GM12878 (cell line): Measurements from ENCODE around the gene USP9X. TPM values are rescaled to one million over a fixed set of nuclear protein-coding genes. Genes with fewer than 3 reads are reported as not detected.

Experiments used
- ATAC-seq: fragments of 200-7000 bp; cut with Tn5 transposase; 3 replicates; pipeline ENCODE4 v1.9.1; 2020; ENCODE audit warnings: mild to moderate bottlenecking, moderate library complexity
- BruUV-seq: library from RNA; stranded (reverse); fragments of 400-500 nt; replicated peaks from 2 replicates; lab custom pipeline; 2021; lab: Mats Ljungman, UMichigan
- CTCF ChIA-PET: fragments of 300-600 bp; sonication (Branson Sonifier 250); formaldehyde crosslinking; extraction: SDS; loops from one replicate; lab custom pipeline; 2021; ENCODE audit warnings: inconsistent platforms; lab: Yijun Ruan, JAX
- POLR2A ChIA-PET: fragments of 350-600 bp; formaldehyde crosslinking; extraction: SDS; loops from one replicate; lab custom pipeline; 2021; ENCODE audit warnings: inconsistent platforms; lab: Charles Lee
- RAD21 ChIA-PET: fragments of 300-600 bp; sonication (Branson Sonifier 250); formaldehyde crosslinking; loops from one replicate; lab custom pipeline; 2023; ENCODE audit warnings: antibody characterized with exemption; ENCODE audit not compliant: unreplicated experiment; lab: Charles Lee
- SMC1A ChIA-PET: fragments of 300-600 bp; sonication (Branson Sonifier 250); formaldehyde crosslinking; loops from one replicate; lab custom pipeline; 2023; ENCODE audit not compliant: unreplicated experiment, uncharacterized antibody; lab: Charles Lee
- DNase-seq: peaks from one replicate; pipeline ENCODE4 v3.0.0-alpha.2; 2011; ENCODE audit warnings: low read depth, low spot score
- FAIRE-seq: peaks from 3 replicates; lab custom pipeline; 2011; peaks lifted over from hg19 to GRCh38; lab: Jason Lieb, UNC
- H2AFZ ChIP-seq: 2 replicates; pipeline ENCODE4 v1.6.0; 2011; ENCODE audit warnings: low read depth, low read length, control low read depth; ENCODE audit not compliant: control insufficient read depth
- H3K27ac ChIP-seq: 2 replicates; pipeline ENCODE4 v1.5.1; 2011; ENCODE audit warnings: control low read depth; ENCODE audit not compliant: control insufficient read depth, insufficient read depth
- H3K27me3 ChIP-seq, 2 experiments: replicated peaks in 1 of 2; 2 replicates each; pipeline versions ENCODE4 v1.6.0 to v1.6.1; 2011; ENCODE audit warnings: low read length in 1 of 2; ENCODE audit not compliant: control insufficient read depth in 2 of 2, insufficient read depth in 2 of 2
- H3K36me3 ChIP-seq, 2 experiments: 2 replicates each; pipeline ENCODE4 v1.5.1; 2011; ENCODE audit warnings: low read length in 1 of 2; ENCODE audit not compliant: control insufficient read depth in 2 of 2, insufficient read depth in 2 of 2
- H3K4me1 ChIP-seq: 2 replicates; pipeline ENCODE4 v1.6.1; 2011; ENCODE audit warnings: mild to moderate bottlenecking, low read length, moderate library complexity, mixed read lengths; ENCODE audit not compliant: control insufficient read depth, insufficient read depth
- H3K4me2 ChIP-seq: 2 replicates; pipeline ENCODE4 v1.6.0; 2011; ENCODE audit warnings: control low read depth; ENCODE audit not compliant: control insufficient read depth, insufficient read depth
- H3K4me3 ChIP-seq: fragments of 200-600 bp; sonication (generic); 2 replicates; pipeline ENCODE4 v1.5.1; 2016
- H3K79me2 ChIP-seq: 2 replicates; pipeline ENCODE4 v1.6.0; 2011; ENCODE audit warnings: low read length; ENCODE audit not compliant: control insufficient read depth, insufficient read depth
- H3K9ac ChIP-seq: 2 replicates; pipeline ENCODE4 v1.8.0; 2011; ENCODE audit warnings: low read length, control low read depth, mixed read lengths; ENCODE audit not compliant: control insufficient read depth, insufficient read depth
- H3K9me3 ChIP-seq: replicated peaks from 3 replicates; pipeline ENCODE4 v1.5.1; 2011; ENCODE audit warnings: mild to moderate bottlenecking, low read length; ENCODE audit not compliant: control insufficient read depth, insufficient read depth
- H4K20me1 ChIP-seq: 2 replicates; pipeline ENCODE4 v1.6.0; 2011; ENCODE audit not compliant: control insufficient read depth, insufficient read depth
- BRCA1 ChIP-seq: IDR thresholded peaks from 2 replicates; pipeline ENCODE4 v1.6.1; 2011; ENCODE audit warnings: low read depth, low read length, improper control_type of control experiment
- CBX5 ChIP-seq: sonication (generic); IDR thresholded peaks from 2 replicates; pipeline ENCODE4 v1.6.1; 2016; ENCODE audit warnings: low read depth, moderate library complexity, mild to moderate bottlenecking, inconsistent platforms
- EP300 ChIP-seq, 2 experiments: fragments of 150-350 bp in 1 of 2; IDR thresholded peaks; 2 replicates each; pipeline ENCODE4 v1.6.1; 2011 to 2012; ENCODE audit warnings: low read depth in 2 of 2, low read length in 2 of 2, borderline replicate concordance in 1 of 2, improper control_type of control experiment in 1 of 2, inconsistent platforms in 1 of 2; ENCODE audit not compliant: control insufficient read depth in 1 of 2
- FOXK2 ChIP-seq: fragments of 450-650 bp; IDR thresholded peaks from 2 replicates; pipeline ENCODE4 v1.6.1; 2017; ENCODE audit warnings: mild to moderate bottlenecking, moderate library complexity
- LARP7 ChIP-seq: fragments of 450-650 bp; IDR thresholded peaks from 2 replicates; pipeline ENCODE4 v1.6.1; 2017; ENCODE audit warnings: mild to moderate bottlenecking
- MTA2 ChIP-seq: fragments of 450-650 bp; IDR thresholded peaks from 2 replicates; pipeline ENCODE4 v1.6.1; 2016; ENCODE audit warnings: low read depth, mild to moderate bottlenecking, moderate library complexity
- POU2F2 ChIP-seq: IDR thresholded peaks from 3 replicates; pipeline ENCODE4 v1.6.1; 2011; ENCODE audit warnings: low read depth, mild to moderate bottlenecking, low read length, borderline replicate concordance
- SUPT20H ChIP-seq: IDR thresholded peaks from 2 replicates; pipeline ENCODE4 v1.6.1; 2011; ENCODE audit warnings: low read depth, mild to moderate bottlenecking, low read length, moderate library complexity, borderline replicate concordance; ENCODE audit not compliant: control insufficient read depth
- ZBED1 ChIP-seq: IDR thresholded peaks from 2 replicates; pipeline ENCODE4 v1.6.1; 2016; ENCODE audit warnings: borderline replicate concordance
- ZNF207 ChIP-seq: fragments of 450-650 bp; IDR thresholded peaks from 2 replicates; pipeline ENCODE4 v1.6.1; 2014; ENCODE audit warnings: antibody characterized with exemption, mild to moderate bottlenecking, borderline replicate concordance
- ZNF274 ChIP-seq: IDR thresholded peaks from one replicate; pipeline ENCODE4 v1.8.0; 2011; ENCODE audit not compliant: insufficient read length, insufficient read depth
- ZNF384 ChIP-seq: IDR thresholded peaks from 2 replicates; pipeline ENCODE4 v1.6.1; 2012; ENCODE audit warnings: low read depth, mild to moderate bottlenecking, low read length, improper control_type of control experiment, borderline replicate concordance
- WGBS: methylation state at CpG from one replicate; pipeline ENCODE4 v1.1.6; 2016; ENCODE audit warnings: low lambda C conversion rate; ENCODE audit not compliant: insufficient replicate concordance, insufficient coverage; ENCODE audit errors: missing lambda C conversion rate; 5-methylcytosine and 5-hydroxymethylcytosine counted together
- in situ Hi-C: fragments of 300-500 bp; cut with MboI; formaldehyde crosslinking; loops from 9 replicates; pipeline ENCODE4 v1.14.3; 2018; ENCODE audit warnings: mixed read lengths
- intact Hi-C: fragments of 100-400 bp; cut with micrococcal nuclease; formaldehyde crosslinking; loops from one replicate; pipeline ENCODE4 v1.14.2; 2022; ENCODE audit not compliant: unreplicated experiment
- polyA plus RNA-seq, 11 experiments: library from polyadenylated mRNA; depleted of rRNA in 4 of 11; unstranded in 6 of 11; stranded (reverse) in 5 of 11; fragments of >200 nt; fragmentation: Nextera tagmentation in 4 of 11; fragmentation: Illumina TruSeq in 1 of 11; extraction: Ambion mirVana in 4 of 11; extraction: Trizol in 1 of 11; gene quantifications; 1 replicate in 1 of 11; 2 replicates in 10 of 11; pipeline versions ENCODE4 v1.2.1 to v1.2.3, GENCODE V29; 2011 to 2016; ENCODE audit warnings: inconsistent platforms in 2 of 11, missing spikeins in 2 of 11, low read depth in 1 of 11
- total RNA-seq, 4 experiments: library from RNA; depleted of rRNA in 3 of 4; stranded (reverse); fragments of >200 nt in 3 of 4; fragmentation: Illumina TruSeq in 1 of 4; extraction: Trizol in 1 of 4; gene quantifications; 2 replicates each; pipeline versions ENCODE4 v1.2.1 to v1.2.3, GENCODE V29; 2013 to 2021
- TF ChIP-seq, protein P1 (sequence below): fragments of 450-650 bp; IDR thresholded peaks from 2 replicates; pipeline ENCODE4 v1.6.1; 2014; ENCODE audit warnings: mild to moderate bottlenecking
- TF ChIP-seq, protein P2 (sequence below): fragments of 450-650 bp; IDR thresholded peaks from 2 replicates; pipeline ENCODE4 v1.6.1; 2017; ENCODE audit warnings: mild to moderate bottlenecking

USP9X gene
- total and polyA plus RNA-seq, 10 of the 15 experiments (the other 5 are each of a cell fraction or from before 2014, with no cell fraction given): 9.3 to 61.6 (median 31.7) TPM

DNA sequence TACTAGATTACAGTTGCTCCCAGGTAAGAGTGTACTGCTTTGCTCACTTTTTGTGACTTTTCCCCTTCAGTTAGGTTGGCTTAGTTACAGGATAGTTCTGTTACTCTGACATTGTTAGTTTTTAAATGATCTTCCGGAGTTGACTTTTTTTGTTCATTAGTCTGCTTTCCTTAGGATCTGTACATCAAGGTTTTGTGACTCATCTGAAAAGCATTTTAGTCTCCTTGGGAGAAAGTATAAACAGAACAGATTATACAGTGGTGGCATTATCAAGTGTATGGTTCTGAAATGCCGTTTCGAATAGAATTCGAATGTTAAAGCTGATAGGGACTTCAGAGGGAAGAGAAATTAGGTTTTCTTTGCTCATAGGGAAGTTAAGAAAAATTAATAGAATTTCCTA, 63.3 kb downstream of the USP9X start:
- TF ChIP-seq ZNF384 (no peak), FOXK2 (no peak), BRCA1 (no peak), MTA2 (no peak)
- TF ChIP-seq, protein P1, sequence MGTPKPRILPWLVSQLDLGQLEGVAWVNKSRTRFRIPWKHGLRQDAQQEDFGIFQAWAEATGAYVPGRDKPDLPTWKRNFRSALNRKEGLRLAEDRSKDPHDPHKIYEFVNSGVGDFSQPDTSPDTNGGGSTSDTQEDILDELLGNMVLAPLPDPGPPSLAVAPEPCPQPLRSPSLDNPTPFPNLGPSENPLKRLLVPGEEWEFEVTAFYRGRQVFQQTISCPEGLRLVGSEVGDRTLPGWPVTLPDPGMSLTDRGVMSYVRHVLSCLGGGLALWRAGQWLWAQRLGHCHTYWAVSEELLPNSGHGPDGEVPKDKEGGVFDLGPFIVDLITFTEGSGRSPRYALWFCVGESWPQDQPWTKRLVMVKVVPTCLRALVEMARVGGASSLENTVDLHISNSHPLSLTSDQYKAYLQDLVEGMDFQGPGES: no peak
- CTCF ChIA-PET: no interaction called here
- no peaks in the 10 kb centered on the region for H3K9me3 ChIP-seq

DNA sequence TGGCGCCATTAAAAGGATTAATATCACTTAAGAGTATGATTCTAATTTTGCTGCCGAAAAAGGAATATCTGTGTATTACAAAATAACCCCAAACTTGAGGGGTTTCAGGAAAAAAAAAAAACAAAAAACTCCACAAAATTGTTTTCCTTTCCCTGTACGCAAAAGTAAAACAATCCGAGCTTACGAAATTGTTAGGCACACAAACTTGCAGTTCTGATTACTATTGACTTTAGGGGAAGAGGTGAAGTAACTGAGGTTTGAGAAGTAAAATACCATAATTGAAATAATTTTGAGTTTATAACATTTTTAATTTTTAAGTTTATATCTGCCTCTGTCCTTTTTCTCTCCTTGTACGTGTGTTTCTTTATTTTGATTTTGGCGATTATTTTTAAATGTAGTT, 64.8 kb downstream of the USP9X start:
- in situ Hi-C loops (no loop called here), intact Hi-C loops (no loop called here)
- H3K27ac ChIP-seq: no peak overlapping the region
- H3K9ac ChIP-seq: no peak overlapping the region
- H3K27me3 ChIP-seq: no peaks in the 10 kb centered on the region
- no peak overlapping the region for H2AFZ ChIP-seq
- no peak for FAIRE-seq
- ChIA-PET SMC1A (no interaction called here), CTCF (interaction anchor here (0.6 to 2.8 kb wide), 5 partner anchors 8 to 441 kb away, joined by 3 to 8 read pairs (median 5); no protein-coding TSS in a partner anchor), POLR2A (interaction anchor here (0.6 kb wide), 1 partner anchor 214 kb away, joined by 3 read pairs; no protein-coding TSS in a partner anchor), RAD21 (no interaction called here)
- no peaks in the 10 kb centered on the region for H4K20me1 ChIP-seq
- H3K9me3 ChIP-seq: no peaks in the 10 kb centered on the region
- no peaks in the 10 kb centered on the region for H3K79me2 ChIP-seq
- no TSS peak for BruUV-seq
- peaks cover 0 to 21% of the 10 kb centered on the region in 2 experiments; a peak in 3 of 4 replicates for H3K36me3 ChIP-seq
- TF ChIP-seq CBX5: no peak
- TF ChIP-seq, protein P2, sequence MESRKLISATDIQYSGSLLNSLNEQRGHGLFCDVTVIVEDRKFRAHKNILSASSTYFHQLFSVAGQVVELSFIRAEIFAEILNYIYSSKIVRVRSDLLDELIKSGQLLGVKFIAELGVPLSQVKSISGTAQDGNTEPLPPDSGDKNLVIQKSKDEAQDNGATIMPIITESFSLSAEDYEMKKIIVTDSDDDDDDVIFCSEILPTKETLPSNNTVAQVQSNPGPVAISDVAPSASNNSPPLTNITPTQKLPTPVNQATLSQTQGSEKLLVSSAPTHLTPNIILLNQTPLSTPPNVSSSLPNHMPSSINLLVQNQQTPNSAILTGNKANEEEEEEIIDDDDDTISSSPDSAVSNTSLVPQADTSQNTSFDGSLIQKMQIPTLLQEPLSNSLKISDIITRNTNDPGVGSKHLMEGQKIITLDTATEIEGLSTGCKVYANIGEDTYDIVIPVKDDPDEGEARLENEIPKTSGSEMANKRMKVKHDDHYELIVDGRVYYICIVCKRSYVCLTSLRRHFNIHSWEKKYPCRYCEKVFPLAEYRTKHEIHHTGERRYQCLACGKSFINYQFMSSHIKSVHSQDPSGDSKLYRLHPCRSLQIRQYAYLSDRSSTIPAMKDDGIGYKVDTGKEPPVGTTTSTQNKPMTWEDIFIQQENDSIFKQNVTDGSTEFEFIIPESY: no peak
- TF ChIP-seq ZNF384: no peak
- TF ChIP-seq ZBED1: no peak
- no peak for TF ChIP-seq POU2F2
- no peak for TF ChIP-seq ZNF207
- TF ChIP-seq LARP7: no peak
- TF ChIP-seq SUPT20H: no peak
- no peak for TF ChIP-seq ZNF274
- no peak for TF ChIP-seq EP300 (IDR thresholded peaks at IDR 0.05; ENCODE audit: borderline replicate concordance in 1 of 2, control insufficient read depth in 1 of 2, low read depth in 2 of 2, low read length in 2 of 2)
- no peak for ATAC-seq
- 95% methylated on average over 7 of the region's 7 CpGs for WGBS
- H3K4me1 ChIP-seq: no peaks in the 10 kb centered on the region
- H3K4me2 ChIP-seq: no peak overlapping the region
- DNase-seq: no peak
- no peak overlapping the region for H3K4me3 ChIP-seq

More for the DNA sequence above, 63.3 kb downstream of the USP9X start:
- DNase-seq (no peak), FAIRE-seq (no peak), ATAC-seq (no peak)
- intact Hi-C loops (no loop called here), in situ Hi-C loops (no loop called here)
- 96% methylated on average over 4 of the region's 4 CpGs for WGBS
- Histone ChIP-seq H4K20me1 (no peaks in the 10 kb centered on the region), H3K27me3 (no peaks in the 10 kb centered on the region), H2AFZ (no peak overlapping the region), H3K9ac (no peak overlapping the region), H3K4me1 (no peaks in the 10 kb centered on the region), H3K27ac (no peak overlapping the region), H3K36me3 (peaks cover 0 to 25% of the 10 kb centered on the region in 2 experiments; a peak in 3 of 4 replicates), H3K79me2 (no peaks in the 10 kb centered on the region), H3K4me3 (no peak overlapping the region), H3K4me2 (no peak overlapping the region)
- POLR2A ChIA-PET: no interaction called here
- BruUV-seq: no TSS peak
- RAD21 ChIA-PET: no interaction called here
- SMC1A ChIA-PET: interaction anchor here (0.8 kb wide), 1 partner anchor 10 kb away, joined by 4 read pairs; no protein-coding TSS in a partner anchor
